K562 (cell line): ENCODE results near the gene PLXND1. TPM values are rescaled to one million over a fixed set of nuclear protein-coding genes. Genes with fewer than 3 reads are reported as not detected.
A peak's percentile ranks its signal among the peaks of the same experiment; 100 is the strongest.

ENCODE experiments used
- ATAC-seq: fragments of 200-7000 bp; cut with Tn5 transposase; 3 replicates; pipeline ENCODE4 v1.9.1; 2020; ENCODE audit warnings: moderate library complexity
- BruUV-seq: library from RNA; stranded (reverse); fragments of 400-500 nt; replicated peaks from 2 replicates; lab custom pipeline; 2021; lab: Mats Ljungman, UMichigan
- CTCF ChIA-PET: fragments of 300-600 bp; formaldehyde crosslinking; extraction: SDS; loops from one replicate; lab custom pipeline; 2021; ENCODE audit warnings: low intra/inter-chr PET ratio; lab: Yijun Ruan, JAX
- POLR2A ChIA-PET: fragments of 300-600, 350-650 bp; sonication (Branson Sonifier 250); formaldehyde crosslinking; extraction: SDS; loops from one replicate; lab custom pipeline; 2021; ENCODE audit warnings: antibody characterized with exemption, inconsistent platforms; lab: Yijun Ruan, JAX
- DNase-seq, 4 experiments: peaks; one replicate each; pipeline versions ENCODE4 v3.0.0 to v3.0.0-alpha.2; 2011 to 2018; ENCODE audit warnings: low spot score in 3 of 4, mixed read lengths in 3 of 4; ENCODE audit errors: extremely low read depth in 1 of 4
- FAIRE-seq: peaks from 2 replicates; lab custom pipeline; 2011; peaks lifted over from hg19 to GRCh38; lab: Jason Lieb, UNC
- H2AFZ ChIP-seq: 2 replicates; pipeline ENCODE4 v1.6.0; 2011; ENCODE audit warnings: low read depth, low read length, control low read depth, inconsistent platforms
- H3K27ac ChIP-seq: fragments of 200-600 bp; 3 replicates; pipeline ENCODE4 v1.8.0; 2011; ENCODE audit warnings: low read depth, mild to moderate bottlenecking, control low read depth, inconsistent platforms, low read length, moderate library complexity, mixed read lengths; ENCODE audit errors: extremely low read depth
- H3K27me3 ChIP-seq, 2 experiments: fragments of 300-600 bp in 1 of 2; 2 replicates in 1 of 2; 3 replicates in 1 of 2; pipeline versions ENCODE4 v1.6.0 to v1.8.0; 2011; ENCODE audit warnings: inconsistent platforms in 2 of 2, low read length in 2 of 2, mild to moderate bottlenecking in 1 of 2, mixed read lengths in 1 of 2, moderate library complexity in 1 of 2; ENCODE audit not compliant: control insufficient read depth in 2 of 2, insufficient read depth in 2 of 2
- H3K36me3 ChIP-seq: fragments of 300-600 bp; 3 replicates; pipeline ENCODE4 v1.8.0; 2011; ENCODE audit warnings: mild to moderate bottlenecking, low read length, inconsistent platforms; ENCODE audit not compliant: control insufficient read depth, insufficient read depth
- H3K4me1 ChIP-seq, 2 experiments: fragments of 200-600 bp in 1 of 2; replicated peaks in 1 of 2; 2 replicates in 1 of 2; 3 replicates in 1 of 2; pipeline versions ENCODE4 v1.5.1 to v1.8.0; 2011; ENCODE audit warnings: inconsistent platforms in 2 of 2, low read length in 2 of 2, mild to moderate bottlenecking in 1 of 2, mixed read lengths in 1 of 2, moderate library complexity in 1 of 2; ENCODE audit not compliant: control insufficient read depth in 2 of 2, insufficient read depth in 2 of 2
- H3K4me2 ChIP-seq: 2 replicates; pipeline ENCODE4 v1.6.1; 2011; ENCODE audit warnings: low read length, control low read depth, inconsistent platforms, mixed read lengths; ENCODE audit not compliant: insufficient read depth
- H3K4me3 ChIP-seq: fragments of 200-600 bp; sonication (generic), shearing (Covaris generic); 2 replicates; pipeline ENCODE4 v1.5.1; 2016; ENCODE audit warnings: control low read depth, inconsistent platforms
- H3K79me2 ChIP-seq: fragments of 200-600 bp; 3 replicates; pipeline ENCODE4 v1.8.0; 2011; ENCODE audit warnings: low read length, inconsistent platforms; ENCODE audit not compliant: control insufficient read depth, insufficient read depth
- H3K9ac ChIP-seq, 2 experiments: 2 replicates each; pipeline versions ENCODE4 v1.6.0 to v1.6.1; 2011; ENCODE audit warnings: low read depth in 2 of 2, low read length in 2 of 2, control low read depth in 1 of 2, inconsistent platforms in 1 of 2, mild to moderate bottlenecking in 1 of 2, mixed read lengths in 1 of 2; ENCODE audit not compliant: insufficient read depth in 1 of 2
- H3K9me1 ChIP-seq: one replicate; pipeline ENCODE4 v1.6.0; 2011; ENCODE audit warnings: inconsistent platforms, mild to moderate bottlenecking, low read length, moderate library complexity; ENCODE audit not compliant: control insufficient read depth, insufficient read depth
- H3K9me3 ChIP-seq: replicated peaks from 2 replicates; pipeline ENCODE4 v1.5.1; 2011; ENCODE audit warnings: low read depth, low read length, inconsistent platforms; ENCODE audit not compliant: control insufficient read depth, insufficient read depth
- H4K20me1 ChIP-seq: replicated peaks from 2 replicates; pipeline ENCODE4 v1.6.1; 2011; ENCODE audit warnings: low read length, inconsistent platforms, mixed read lengths; ENCODE audit not compliant: control insufficient read depth, insufficient read depth
- ADNP ChIP-seq: fragments of 200-800 bp; sonication (Bioruptor generic); IDR thresholded peaks from 2 replicates; pipeline ENCODE4 v1.6.1; 2016; ENCODE audit warnings: missing genetic modification characterization, missing compliant biosample characterization
- ARNT ChIP-seq, 2 experiments: fragments of 450-650 bp; IDR thresholded peaks; 2 replicates each; pipeline ENCODE4 v1.6.1; 2016; ENCODE audit warnings: mild to moderate bottlenecking in 1 of 2
- BCOR ChIP-seq: fragments of 450-650 bp; IDR thresholded peaks from 2 replicates; pipeline ENCODE4 v1.6.1; 2016
- CBX1 ChIP-seq: sonication (generic); IDR thresholded peaks from 2 replicates; pipeline ENCODE4 v1.6.1; 2016; ENCODE audit warnings: antibody characterized with exemption, low read depth, mild to moderate bottlenecking
- HCFC1 ChIP-seq: IDR thresholded peaks from 2 replicates; pipeline ENCODE4 v1.6.1; 2012; ENCODE audit warnings: low read depth, low read length, improper control_type of control experiment
- HDAC2 ChIP-seq: fragments of 450-650 bp; IDR thresholded peaks from 2 replicates; pipeline ENCODE4 v1.6.1; 2016; ENCODE audit warnings: mild to moderate bottlenecking
- KDM1A ChIP-seq, 2 experiments: fragments of 450-650 bp; IDR thresholded peaks; 2 replicates each; pipeline ENCODE4 v1.6.1; 2016; ENCODE audit warnings: mild to moderate bottlenecking in 2 of 2
- OTX1 ChIP-seq: fragments of 450-650 bp; formaldehyde crosslinking; IDR thresholded peaks from 2 replicates; pipeline ENCODE4 v1.4.0; 2022; ENCODE audit warnings: mild to moderate bottlenecking
- PTTG1 ChIP-seq: fragments of 450-650 bp; IDR thresholded peaks from 2 replicates; pipeline ENCODE4 v1.6.1; 2016; ENCODE audit warnings: low read depth, mild to moderate bottlenecking, missing genetic modification characterization, missing compliant biosample characterization
- PURB ChIP-seq: sonication (generic); formaldehyde crosslinking; IDR thresholded peaks from 2 replicates; pipeline ENCODE4 v1.9.0; 2021; ENCODE audit warnings: low read depth, mild to moderate bottlenecking, missing genetic modification reagents
- USF1 ChIP-seq: sonication (generic); formaldehyde crosslinking; IDR thresholded peaks from 2 replicates; pipeline ENCODE4 v1.9.0; 2022; ENCODE audit warnings: mild to moderate bottlenecking, missing genetic modification reagents
- VEZF1 ChIP-seq: fragments of 200-800 bp; sonication (Bioruptor generic); IDR thresholded peaks from 2 replicates; pipeline ENCODE4 v1.6.1; 2017; ENCODE audit warnings: missing genetic modification characterization, missing compliant biosample characterization
- ZFP36 ChIP-seq: fragments of 150-350 bp; IDR thresholded peaks from 2 replicates; pipeline ENCODE4 v1.6.1; 2018; ENCODE audit warnings: low read length, low read depth; ENCODE audit not compliant: partially characterized antibody
- ZNF232 ChIP-seq: sonication (generic); formaldehyde crosslinking; IDR thresholded peaks from 2 replicates; pipeline ENCODE4 v1.8.0; 2022; ENCODE audit warnings: mild to moderate bottlenecking, missing genetic modification reagents
- ZNF717 ChIP-seq: fragments of 250-450 bp; sonication (Bioruptor Pico); IDR thresholded peaks from 2 replicates; pipeline ENCODE4 v1.5.0; 2021
- ZNF740 ChIP-seq, 3 experiments: fragments of 200-800 bp in 1 of 3; sonication (Bioruptor generic) in 1 of 3; sonication (generic) in 1 of 3; formaldehyde crosslinking in 1 of 3; IDR thresholded peaks; 2 replicates each; pipeline versions ENCODE4 v1.6.1 to v1.8.0; 2016 to 2022; ENCODE audit warnings: mild to moderate bottlenecking in 2 of 3, missing compliant biosample characterization in 2 of 3, missing genetic modification characterization in 2 of 3, missing genetic modification reagents in 1 of 3
- WGBS: fragments of 100-300 bp; shearing (Covaris generic); methylation state at CpG from one replicate; pipeline ENCODE4 v1.1.6; 2016; ENCODE audit warnings: low coverage, mixed read lengths; ENCODE audit not compliant: insufficient coverage; ENCODE audit errors: missing lambda C conversion rate; 5-methylcytosine and 5-hydroxymethylcytosine counted together
- in situ Hi-C: fragments of 300-500 bp; cut with MboI; formaldehyde crosslinking; loops from 4 replicates; pipeline ENCODE4 v1.15.0; 2018; ENCODE audit warnings: inconsistent platforms, mixed read lengths
- intact Hi-C: fragments of 100-400 bp; cut with micrococcal nuclease; formaldehyde crosslinking; loops from 2 replicates; pipeline ENCODE4 v1.14.2; 2022
- polyA plus RNA-seq, 8 experiments: library from polyadenylated mRNA; depleted of rRNA in 4 of 8; stranded (reverse) in 5 of 8; unstranded in 3 of 8; fragments of >200 nt; fragmentation: Nextera tagmentation in 2 of 8; fragmentation: Illumina TruSeq in 1 of 8; extraction: Ambion mirVana in 2 of 8; extraction: Trizol in 1 of 8; gene quantifications; 2 replicates each; pipeline versions ENCODE4 v1.2.1 to v1.2.3, GENCODE V29; 2011 to 2014; ENCODE audit warnings: inconsistent platforms in 1 of 8, missing spikeins in 1 of 8
- total RNA-seq, 7 experiments: library from RNA; depleted of rRNA in 6 of 7; stranded (reverse); fragments of >200 nt in 6 of 7; fragmentation: Illumina TruSeq in 2 of 7; extraction: Trizol in 2 of 7; gene quantifications; 2 replicates each; pipeline versions ENCODE4 v1.2.1 to v1.2.3, GENCODE V29; 2011 to 2021; ENCODE audit warnings: low replicate concordance in 1 of 7

PLXND1 gene
- total and polyA plus RNA-seq, 9 of the 15 experiments (the other 6 are each of a cell fraction or from before 2014, with no cell fraction given): 0.34 to 28.8 (median 14.0) TPM

DNA sequence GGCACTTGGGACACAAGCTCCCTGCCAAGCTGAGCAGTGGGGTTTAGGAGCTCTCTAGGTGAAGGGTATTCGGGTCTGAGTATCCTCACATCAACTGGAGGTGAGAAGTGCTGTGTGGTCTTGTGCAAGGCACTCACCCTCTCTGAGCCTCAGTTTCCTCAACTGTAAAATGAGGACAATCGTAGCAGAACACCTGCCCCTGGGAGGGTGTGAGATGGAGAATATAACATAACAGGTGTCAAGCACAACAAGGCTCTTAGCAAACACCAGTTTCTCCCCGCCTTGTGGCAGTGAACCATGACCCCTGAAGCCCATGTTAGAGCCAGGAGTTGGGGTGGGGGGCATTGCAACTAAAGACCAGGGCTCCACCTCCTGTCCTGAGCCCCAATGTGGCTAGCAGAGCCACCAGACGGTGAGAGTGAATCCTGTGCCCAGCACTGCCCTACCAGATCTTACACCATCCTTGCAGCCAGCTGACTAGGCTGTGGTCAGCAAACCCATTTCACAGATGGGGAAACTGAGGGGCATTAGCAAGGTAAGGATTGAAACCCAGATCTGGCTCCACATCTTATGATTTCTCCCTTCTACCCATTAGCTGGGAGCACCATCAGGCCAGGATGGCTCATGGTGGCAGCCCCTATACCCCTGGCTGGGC lies 2.6 kb upstream of the PLXND1 start (continued):
- TF ChIP-seq ZFP36 (peak; percentile 77), ADNP (peak; percentile 91), CBX1 (0 out of 2 replicates have a peak, but pooled peaks have one; percentile 36), PURB (no peak), BCOR (peak; percentile 82), KDM1A (IDR thresholded peaks at IDR 0.05) (peak; percentile 8 to 65; a peak in 2 of 4 replicates), ZNF717 (CRISPR knock-in tag) (no peak), USF1 (CRISPR knock-in tag) (0 out of 2 replicates have a peak, but pooled peaks have one; percentile 24), HCFC1 (no peak)

DNA sequence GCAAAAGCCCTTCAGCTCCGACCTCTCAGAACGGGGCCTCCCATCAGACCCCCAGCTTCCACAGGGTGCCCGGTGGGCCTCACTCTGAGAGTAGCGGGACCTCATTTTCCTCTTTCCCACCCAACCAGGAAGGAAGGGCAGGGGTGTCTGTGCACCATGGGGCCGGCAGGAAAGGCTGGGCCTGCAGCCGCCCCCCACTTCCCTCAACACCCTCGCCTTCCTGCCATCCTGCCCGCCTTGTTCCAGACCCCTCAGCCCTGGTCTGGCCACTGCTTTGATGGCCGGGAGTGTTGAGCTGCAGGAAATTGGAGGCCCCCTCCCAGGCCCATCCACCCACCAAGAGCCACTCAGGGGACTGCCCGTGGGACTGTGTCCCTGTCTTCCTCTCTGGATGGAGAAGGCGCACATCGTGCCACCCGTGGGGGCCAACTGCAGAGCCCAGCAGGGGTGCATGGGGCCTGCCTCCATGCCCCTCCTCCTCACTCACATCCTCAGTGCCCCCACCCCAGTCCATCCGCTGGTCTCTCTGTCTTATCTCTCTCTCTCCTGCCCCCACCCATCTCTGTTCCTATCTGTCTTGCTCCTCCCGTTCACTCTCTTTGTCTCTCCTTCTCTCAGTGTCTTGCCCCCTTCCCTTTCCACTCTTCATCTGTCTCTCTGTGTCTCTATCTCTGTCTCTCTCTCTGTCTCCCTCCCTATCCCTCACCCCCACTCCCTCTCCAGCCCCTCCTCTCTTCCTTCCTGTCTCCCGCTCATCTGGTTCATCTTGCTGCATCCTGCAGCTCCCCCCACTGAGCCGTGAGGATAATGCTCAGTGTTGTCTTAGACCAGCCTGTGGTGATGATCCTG lies 1.8 kb upstream of the PLXND1 start:
- H3K9me1 ChIP-seq: no peaks in the 10 kb centered on the region
- no TSS peak for BruUV-seq
- H3K36me3 ChIP-seq: no peaks in the 10 kb centered on the region; the same call in 2 of the 3 replicates
- peak in 3 of 4 experiments; percentile 35 to 72 (median 50) for DNase-seq
- no peaks in the 10 kb centered on the region for H3K9me3 ChIP-seq
- H2AFZ ChIP-seq: 0 out of 2 replicates have a peak overlapping the region, but pooled peaks have one; percentile 14
- intact Hi-C loops: loop anchor here (1.0 to 10.0 kb wide), 2 partner anchors 118 to 224 kb away; no protein-coding TSS in a partner anchor
- no peak overlapping the region for H3K27ac ChIP-seq
- peaks cover 12% of the 10 kb centered on the region; the same call in 1 of the 2 replicates for H4K20me1 ChIP-seq
- peaks cover 29 to 82% of the 10 kb centered on the region in 2 experiments; a peak in 4 of 5 replicates for H3K4me1 ChIP-seq
- no peak overlapping the region; the same call in 1 of the 2 replicates for H3K4me2 ChIP-seq
- WGBS: 62% methylated on average over 8 of the region's 17 CpGs
- peak; percentile 52 for ATAC-seq
- no peak overlapping the region for H3K4me3 ChIP-seq
- in situ Hi-C loops: no loop called here
- ChIA-PET POLR2A (interaction anchor here (0.5 kb wide), 1 partner anchor 370 kb away, joined by 3 read pairs; no protein-coding TSS in a partner anchor), CTCF (no interaction called here)
- no peaks in the 10 kb centered on the region for H3K27me3 ChIP-seq
- peak overlapping the region in 1 of 2 experiments; percentile 92; a peak in 1 of 4 replicates for H3K9ac ChIP-seq
- peaks cover 27% of the 10 kb centered on the region for H3K79me2 ChIP-seq
- FAIRE-seq: peak; percentile 78
- TF ChIP-seq BCOR (peak; percentile 41), OTX1 (CRISPR knock-in tag) (peak; percentile 84; the same call in 1 of the 2 replicates), HDAC2 (peak; percentile 34; the same call in 1 of the 2 replicates), VEZF1 (peak; percentile 55), ZNF740 (CRISPR knock-in tag; IDR thresholded peaks at IDR 0.05) (0 out of 2 replicates have a peak, but pooled peaks have one; percentile 72), ZNF740 (tag; IDR thresholded peaks at IDR 0.05) (no peak), PTTG1 (tag) (no peak), ZNF232 (no peak), ARNT (IDR thresholded peaks at IDR 0.05) (0 out of 4 replicates have a peak, but pooled peaks of 1 of the 2 experiments have one; percentile 32)
